ENCODE results near the gene POLG2. TPM values are rescaled to one million over a fixed set of nuclear protein-coding genes. Genes with fewer than 3 reads are reported as not detected.
"Not testable (repeated sequence)": the region's sequence is repeated elsewhere in the genome, so short reads cannot be mapped to it uniquely, and the experiment has no call there.

POLG2 gene
- total and polyA plus RNA-seq, 2 of the 8 experiments (the other 6 are each of a cell fraction or from before 2014, with no cell fraction given), result 9.7 to 34.3 TPM

- not testable (repeated sequence) for H4K8ac ChIP-seq (ENCODE audit: extremely low read depth, insufficient read depth, low read length); H2BK20ac ChIP-seq (ENCODE audit: low read length); H2BK15ac ChIP-seq (ENCODE audit: low read length); H3K27ac ChIP-seq (ENCODE audit: low read depth, low read length); H3K14ac ChIP-seq (ENCODE audit: insufficient read length); H2BK12ac ChIP-seq (ENCODE audit: low read depth, low read length); H3K79me1 ChIP-seq (ENCODE audit: low read depth, low read length); H4K5ac ChIP-seq (ENCODE audit: insufficient read length, low read depth, low read length); H3K4me3 ChIP-seq (ENCODE audit: extremely low read depth in 1 of 4, insufficient read depth in 2 of 4, low read depth in 3 of 4, low read length in 4 of 4); H2AFZ ChIP-seq (ENCODE audit: low read length); H3K23me2 ChIP-seq (ENCODE audit: low read depth, low read length); H3K56ac ChIP-seq (replicated peaks; ENCODE audit: insufficient read length, low read depth, low read length); H4K20me1 ChIP-seq (replicated peaks in 1 of 2; ENCODE audit: control insufficient read depth in 1 of 2, insufficient read depth in 2 of 2, low read length in 2 of 2); H2BK5ac ChIP-seq (ENCODE audit: low read depth, low read length); H2AK5ac ChIP-seq (ENCODE audit: low read depth, low read length); H4K91ac ChIP-seq (replicated peaks; ENCODE audit: insufficient read length, low read length); H2BK120ac ChIP-seq (replicated peaks; ENCODE audit: low read depth, low read length); H3K4ac ChIP-seq (replicated peaks; ENCODE audit: insufficient read length, low read depth, low read length); H3K27me3 ChIP-seq (replicated peaks in 1 of 4; ENCODE audit: control insufficient read depth in 3 of 4, extremely low read depth in 1 of 4, insufficient read depth in 3 of 4, low read length in 3 of 4); H3K36me3 ChIP-seq (ENCODE audit: control insufficient read depth in 2 of 4, insufficient read depth in 4 of 4, low read length in 3 of 4); H3K23ac ChIP-seq (ENCODE audit: insufficient read length); H3K4me2 ChIP-seq (ENCODE audit: insufficient read depth in 1 of 2, low read depth in 2 of 2, low read length in 2 of 2); H3K18ac ChIP-seq (ENCODE audit: extremely low read depth, low read length); H3K4me1 ChIP-seq (replicated peaks in 1 of 4; ENCODE audit: control insufficient read depth in 3 of 4, insufficient read depth in 4 of 4, low read length in 3 of 4); H3K9ac ChIP-seq (replicated peaks in 1 of 4; ENCODE audit: extremely low read depth in 1 of 4, low read depth in 3 of 4, low read length in 3 of 4); FAIRE-seq; H3K79me2 ChIP-seq (ENCODE audit: control insufficient read depth in 1 of 2, insufficient read depth in 2 of 2, low read length in 2 of 2); DNase-seq (ENCODE audit: low read depth in 1 of 2, low spot score in 2 of 2)
- 100% methylated on average over 2 of the region's 2 CpGs; no CpG with 5 or more reads in 1 of the 2 experiments for WGBS, 2 experiments (ENCODE audit: extremely low coverage in 1 of 2, insufficient coverage in 1 of 2, insufficient read length in 1 of 2, insufficient replicate concordance in 2 of 2, low coverage in 1 of 2, low lambda C conversion rate in 2 of 2, missing lambda C conversion rate in 1 of 2)
- ChIA-PET POLR2A (ENCODE audit: partially characterized antibody) (interaction anchor here (0.6 to 1.2 kb wide), 5 partner anchors 10 to 284 kb away, joined by 3 read pairs; partner anchors contain the start of gene POLG2), CTCF (ENCODE audit: partially characterized antibody) (interaction anchor here (0.7 to 3.4 kb wide), 5 partner anchors 10 to 1405 kb away, joined by 3 to 29 read pairs (median 3); no protein-coding TSS in a partner anchor)
- peaks cover 20 to 22% of the 10 kb centered on the region in 2 experiments for H3K9me3 ChIP-seq (ENCODE audit: insufficient read depth in 2 of 2, low read depth in 1 of 2, low read length in 1 of 2)
Observed at GRCh38 chr17:64430036-64430435, 66.8 kb downstream of the POLG2 start.
